AG09319 (cell line): ENCODE data around the gene RAB35.

ENCODE experiments used
- DNase-seq: peaks from one replicate; pipeline ENCODE4 v3.0.0-alpha.2; 2010; ENCODE audit warnings: low read depth; ENCODE audit errors: extremely low read depth
- CTCF ChIP-seq: IDR thresholded peaks from 2 replicates; pipeline ENCODE4 v1.5.1; 2011; ENCODE audit warnings: low read depth, mild to moderate bottlenecking, inconsistent platforms, low read length, moderate library complexity

The RAB35 gene

GRCh38 chr12:120085920-120086645 lies 30.5 kb downstream of the RAB35 start:
- TF ChIP-seq CTCF: no peak
- DNase-seq: no peak

- DNase-seq: no peak
- no peak for TF ChIP-seq CTCF
These were observed 34.9 kb downstream of the RAB35 start for GRCh38 chr12:120081641-120082040.

GRCh38 chr12:120079411-120080400 lies 36.8 kb downstream of the RAB35 start:
- no peak for DNase-seq
- no peak for TF ChIP-seq CTCF

GRCh38 chr12:120078868-120079267 lies 37.7 kb downstream of the RAB35 start:
- TF ChIP-seq CTCF: no peak
- DNase-seq: no peak

- DNase-seq: no peak
- no peak for TF ChIP-seq CTCF
These were observed 39.3 kb downstream of the RAB35 start for GRCh38 chr12:120077260-120077659.

GRCh38 chr12:120076651-120077050 lies 39.9 kb downstream of the RAB35 start:
- TF ChIP-seq CTCF: no peak
- no peak for DNase-seq
